Ishikawa (cell line): ENCODE data around the gene GRIK4.

Source experiments
- CREB1 ChIP-seq: IDR thresholded peaks from 2 replicates; pipeline ENCODE4 v1.6.1; 2012; ENCODE audit warnings: low read depth
- EGR1 ChIP-seq: IDR thresholded peaks from 2 replicates; pipeline ENCODE4 v1.6.1; 2012
- RAD21 ChIP-seq: IDR thresholded peaks from 2 replicates; pipeline ENCODE4 v1.6.1; 2012; ENCODE audit warnings: low read depth
- TAF1 ChIP-seq: IDR thresholded peaks from 2 replicates; pipeline ENCODE4 v1.6.1; 2012; ENCODE audit warnings: low read depth, mild to moderate bottlenecking
- TF ChIP-seq, protein P1 (sequence below): IDR thresholded peaks from 2 replicates; pipeline ENCODE4 v1.6.1; 2012

GRCh38 chr11:120810251-120810650 lies 298.7 kb downstream of the GRIK4 start:
- TF ChIP-seq CREB1 (no peak), EGR1 (no peak), RAD21 (no peak), TAF1 (no peak)
- TF ChIP-seq, protein P1, sequence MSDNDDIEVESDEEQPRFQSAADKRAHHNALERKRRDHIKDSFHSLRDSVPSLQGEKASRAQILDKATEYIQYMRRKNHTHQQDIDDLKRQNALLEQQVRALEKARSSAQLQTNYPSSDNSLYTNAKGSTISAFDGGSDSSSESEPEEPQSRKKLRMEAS: no peak
